HepG2 (cell line): Measurements from ENCODE around the gene TNNT3. TPM values are rescaled to one million over a fixed set of nuclear protein-coding genes. Genes with fewer than 3 reads are reported as not detected.

Source experiments
- ATAC-seq: fragments of 200-7000 bp; cut with Tn5 transposase; 3 replicates; pipeline ENCODE4 v1.9.1; 2020; ENCODE audit warnings: mild to moderate bottlenecking, moderate library complexity
- BruUV-seq: library from RNA; stranded (reverse); fragments of 400-500 nt; replicated peaks from 2 replicates; lab custom pipeline; 2021; lab: Mats Ljungman, UMichigan
- CTCF ChIA-PET: fragments of 300-600 bp; formaldehyde crosslinking; extraction: SDS; loops from one replicate; lab custom pipeline; 2021; ENCODE audit warnings: low total read pairs, inconsistent platforms, low intra/inter-chr PET ratio; lab: Yijun Ruan, JAX
- POLR2A ChIA-PET: fragments of 350-600 bp; sonication (Branson Sonifier 250); formaldehyde crosslinking; loops from one replicate; lab custom pipeline; 2020; ENCODE audit warnings: antibody characterized with exemption, inconsistent platforms; lab: Yijun Ruan, JAX
- DNase-seq: peaks from one replicate; pipeline ENCODE4 v3.0.0-alpha.2; 2015; ENCODE audit warnings: low spot score
- FAIRE-seq: peaks from 3 replicates; lab custom pipeline; 2011; peaks lifted over from hg19 to GRCh38; lab: Jason Lieb, UNC
- H2AFZ ChIP-seq: one replicate; pipeline ENCODE4 v1.6.1; 2011; ENCODE audit warnings: low read length, inconsistent platforms
- H3K27ac ChIP-seq: fragments of 300-600 bp; 3 replicates; pipeline ENCODE4 v1.8.0; 2011; ENCODE audit warnings: mixed run types, mild to moderate bottlenecking, mixed read lengths, low read length, inconsistent platforms; ENCODE audit not compliant: insufficient read depth; ENCODE audit errors: extremely low read length
- H3K27me3 ChIP-seq, 2 experiments: fragments of 200-600 bp in 1 of 2; 2 replicates in 1 of 2; 3 replicates in 1 of 2; pipeline versions ENCODE4 v1.6.0 to v1.8.0; 2011; ENCODE audit warnings: low read length in 2 of 2, mild to moderate bottlenecking in 2 of 2, moderate library complexity in 2 of 2, inconsistent platforms in 1 of 2; ENCODE audit not compliant: insufficient read depth in 2 of 2, control insufficient read depth in 1 of 2
- H3K36me3 ChIP-seq, 2 experiments: fragments of 200-600 bp in 1 of 2; replicated peaks in 1 of 2; 2 replicates in 1 of 2; 3 replicates in 1 of 2; pipeline versions ENCODE4 v1.5.1 to v1.8.0; 2011; ENCODE audit warnings: low read length in 2 of 2, inconsistent platforms in 1 of 2; ENCODE audit not compliant: insufficient read depth in 2 of 2, control insufficient read depth in 1 of 2
- H3K4me1 ChIP-seq: 2 replicates; pipeline ENCODE4 v1.5.1; 2012; ENCODE audit warnings: low read length, inconsistent platforms; ENCODE audit not compliant: insufficient read depth
- H3K4me2 ChIP-seq: 2 replicates; pipeline ENCODE4 v1.6.0; 2011; ENCODE audit warnings: low read depth, low read length, inconsistent platforms
- H3K4me3 ChIP-seq, 3 experiments: fragments of 200-600 bp in 1 of 3; sonication (generic), shearing (Covaris generic) in 1 of 3; replicated peaks in 1 of 3; 2 replicates each; pipeline ENCODE4 v1.5.1; 2011 to 2016; ENCODE audit warnings: low read length in 3 of 3, inconsistent platforms in 2 of 3, low read depth in 2 of 3, mild to moderate bottlenecking in 2 of 3, control low read depth in 1 of 3, mixed read lengths in 1 of 3; ENCODE audit not compliant: insufficient read depth in 1 of 3
- H3K79me2 ChIP-seq: one replicate; pipeline ENCODE4 v1.6.1; 2011; ENCODE audit warnings: low read length, inconsistent platforms; ENCODE audit not compliant: insufficient read depth
- H3K9ac ChIP-seq: 2 replicates; pipeline ENCODE4 v1.6.0; 2011; ENCODE audit warnings: mild to moderate bottlenecking, low read depth, low read length, inconsistent platforms; ENCODE audit not compliant: insufficient read depth
- H3K9me3 ChIP-seq: 2 replicates; pipeline ENCODE4 v1.5.1; 2012; ENCODE audit warnings: mild to moderate bottlenecking, low read length
- H4K20me1 ChIP-seq: 2 replicates; pipeline ENCODE4 v1.6.0; 2011; ENCODE audit warnings: inconsistent platforms, mild to moderate bottlenecking, low read length, moderate library complexity; ENCODE audit not compliant: insufficient read depth
- BHLHE40 ChIP-seq: IDR thresholded peaks from 2 replicates; pipeline ENCODE4 v1.6.1; 2011; ENCODE audit warnings: low read length, improper control_type of control experiment
- FOSL2 ChIP-seq: sonication (generic); formaldehyde crosslinking; IDR thresholded peaks from 2 replicates; pipeline ENCODE4 v1.4.0; 2020; ENCODE audit warnings: missing genetic modification reagents
- MAFG ChIP-seq: sonication (generic); formaldehyde crosslinking; IDR thresholded peaks from 2 replicates; pipeline ENCODE4 v1.5.1; 2020; ENCODE audit warnings: mild to moderate bottlenecking, missing genetic modification reagents
- MED13 ChIP-seq: sonication (generic); formaldehyde crosslinking; IDR thresholded peaks from 2 replicates; pipeline ENCODE4 v1.5.0; 2020; ENCODE audit warnings: missing genetic modification reagents
- SPEN ChIP-seq: sonication (generic); formaldehyde crosslinking; IDR thresholded peaks from 2 replicates; pipeline ENCODE4 v1.5.1; 2020; ENCODE audit warnings: low read depth, mild to moderate bottlenecking, missing genetic modification reagents
- TEAD3 ChIP-seq: optimal IDR thresholded peaks from 2 replicates; pipeline ENCODE3; 2016; ENCODE audit warnings: borderline replicate concordance
- TGIF2 ChIP-seq: IDR thresholded peaks from 2 replicates; pipeline ENCODE4 v1.6.1; 2016; ENCODE audit warnings: control low read depth, missing compliant biosample characterization
- ZFP36 ChIP-seq: fragments of 150-350 bp; IDR thresholded peaks from 2 replicates; pipeline ENCODE4 v1.6.1; 2018; ENCODE audit warnings: borderline replicate concordance, low read length, low read depth; ENCODE audit not compliant: partially characterized antibody
- ZFP91 ChIP-seq: sonication (generic); formaldehyde crosslinking; IDR thresholded peaks from 2 replicates; pipeline ENCODE4 v1.9.0; 2022; ENCODE audit warnings: missing genetic modification reagents, mild to moderate bottlenecking, borderline replicate concordance
- ZFX ChIP-seq: sonication (generic); formaldehyde crosslinking; IDR thresholded peaks from 2 replicates; pipeline ENCODE4 v1.4.0; 2020; ENCODE audit warnings: mild to moderate bottlenecking, low read depth, missing genetic modification reagents, moderate library complexity
- ZNF256 ChIP-seq: sonication (generic); formaldehyde crosslinking; conservative IDR thresholded peaks from 2 replicates; pipeline ENCODE4 v1.4.0; 2020; ENCODE audit warnings: missing genetic modification reagents
- ZNF577 ChIP-seq: sonication (generic); formaldehyde crosslinking; IDR thresholded peaks from 2 replicates; pipeline ENCODE4 v1.4.0; 2020; ENCODE audit warnings: mild to moderate bottlenecking, low read depth, missing genetic modification reagents, borderline replicate concordance
- ZNF589 ChIP-seq: sonication (generic); formaldehyde crosslinking; conservative IDR thresholded peaks from 2 replicates; pipeline ENCODE4 v1.8.0; 2022; ENCODE audit warnings: mild to moderate bottlenecking, moderate library complexity, missing genetic modification reagents
- ZNF672 ChIP-seq: sonication (generic); formaldehyde crosslinking; IDR thresholded peaks from 2 replicates; pipeline ENCODE4 v1.8.1; 2022; ENCODE audit warnings: missing genetic modification reagents
- WGBS: methylation state at CpG from one replicate; pipeline ENCODE4 v1.1.6; 2017; ENCODE audit warnings: low lambda C conversion rate; 5-methylcytosine and 5-hydroxymethylcytosine counted together
- in situ Hi-C: cut with HindIII; loops from 2 replicates; pipeline ENCODE4 v1.10.0; 2017; ENCODE audit warnings: low pct_unique_long_range_greater_than_20kb; ENCODE audit not compliant: extremely low pct_ligation_motif_present
- intact Hi-C: fragments of 100-400 bp; cut with micrococcal nuclease; formaldehyde crosslinking; loops from one replicate; pipeline ENCODE4 v1.10.0; 2022; ENCODE audit not compliant: unreplicated experiment
- polyA plus RNA-seq, 8 experiments: library from polyadenylated mRNA; depleted of rRNA in 3 of 8; stranded (reverse) in 7 of 8; unstranded in 1 of 8; fragments of >200 nt; fragmentation: Illumina TruSeq in 4 of 8; extraction: Trizol in 4 of 8; gene quantifications; 2 replicates each; pipeline versions ENCODE4 v1.2.1 to v1.2.3, GENCODE V29; 2011 to 2016; ENCODE audit warnings: low read depth in 4 of 8, missing spikeins in 1 of 8, mixed read lengths in 1 of 8; ENCODE audit not compliant: insufficient read depth in 1 of 8
- total RNA-seq, 5 experiments: library from RNA; depleted of rRNA; stranded (reverse); fragments of >200 nt; fragmentation: Illumina TruSeq; extraction: Trizol; gene quantifications; 2 replicates each; pipeline ENCODE4 v1.2.3, GENCODE V29; 2016; ENCODE audit warnings: low read depth in 1 of 5
- TF ChIP-seq, protein P1 (sequence below): sonication (generic); formaldehyde crosslinking; IDR thresholded peaks from 2 replicates; pipeline ENCODE4 v1.5.0; 2020; ENCODE audit warnings: mild to moderate bottlenecking, missing genetic modification reagents
- TF ChIP-seq, protein P2 (sequence below): IDR thresholded peaks from 2 replicates; pipeline ENCODE4 v1.6.1; 2012; ENCODE audit warnings: inconsistent platforms

The TNNT3 gene
- total and polyA plus RNA-seq, 2 of the 13 experiments (the other 11 are each of a cell fraction or from before 2014, with no cell fraction given), result not detected

DNA sequence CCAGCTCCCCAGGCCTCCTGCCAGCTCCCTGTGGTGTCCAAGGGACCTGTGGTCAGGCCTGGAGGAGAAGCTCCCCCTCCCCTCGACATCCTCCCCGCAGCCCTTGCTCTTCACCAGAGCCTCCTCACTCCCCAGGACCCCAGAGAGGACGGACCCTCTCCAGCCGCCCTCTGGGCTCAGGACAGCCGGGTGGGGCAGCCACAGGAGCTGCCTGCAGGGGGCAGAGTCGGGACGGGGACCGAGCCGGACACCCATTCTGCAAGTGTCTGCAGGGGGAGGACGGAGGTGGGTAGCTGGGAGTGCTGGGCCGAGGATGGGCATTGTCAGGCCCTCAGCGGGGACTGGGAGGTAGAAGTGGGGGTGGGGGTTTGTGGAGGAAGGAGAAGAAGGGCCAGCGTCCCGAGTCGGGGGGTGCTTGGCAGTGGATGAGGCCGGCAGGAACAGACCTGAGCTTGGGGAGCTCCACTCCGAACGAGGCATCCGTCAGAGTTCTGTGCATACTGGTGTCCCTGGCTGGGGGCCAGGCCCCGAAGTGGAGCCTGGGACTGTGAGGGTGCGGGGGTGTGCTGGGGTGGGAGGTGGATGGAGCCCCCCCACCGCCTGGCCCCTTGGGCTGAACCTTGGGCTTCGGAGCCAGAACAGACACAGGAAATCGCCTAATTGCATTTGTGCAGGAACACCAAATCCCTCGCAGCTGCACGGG, 43.0 kb upstream of the TNNT3 start (continued):
- TF ChIP-seq TGIF2 (CRISPR knock-in tag) (no peak), MAFG (CRISPR knock-in tag) (no peak), ZFP36 (no peak), SPEN (CRISPR knock-in tag) (0 out of 2 replicates have a peak, but pooled peaks have one; percentile 19), ZNF256 (CRISPR knock-in tag) (peak; percentile 88), TEAD3 (CRISPR knock-in tag) (peak; percentile 23)
- TF ChIP-seq, protein P1, sequence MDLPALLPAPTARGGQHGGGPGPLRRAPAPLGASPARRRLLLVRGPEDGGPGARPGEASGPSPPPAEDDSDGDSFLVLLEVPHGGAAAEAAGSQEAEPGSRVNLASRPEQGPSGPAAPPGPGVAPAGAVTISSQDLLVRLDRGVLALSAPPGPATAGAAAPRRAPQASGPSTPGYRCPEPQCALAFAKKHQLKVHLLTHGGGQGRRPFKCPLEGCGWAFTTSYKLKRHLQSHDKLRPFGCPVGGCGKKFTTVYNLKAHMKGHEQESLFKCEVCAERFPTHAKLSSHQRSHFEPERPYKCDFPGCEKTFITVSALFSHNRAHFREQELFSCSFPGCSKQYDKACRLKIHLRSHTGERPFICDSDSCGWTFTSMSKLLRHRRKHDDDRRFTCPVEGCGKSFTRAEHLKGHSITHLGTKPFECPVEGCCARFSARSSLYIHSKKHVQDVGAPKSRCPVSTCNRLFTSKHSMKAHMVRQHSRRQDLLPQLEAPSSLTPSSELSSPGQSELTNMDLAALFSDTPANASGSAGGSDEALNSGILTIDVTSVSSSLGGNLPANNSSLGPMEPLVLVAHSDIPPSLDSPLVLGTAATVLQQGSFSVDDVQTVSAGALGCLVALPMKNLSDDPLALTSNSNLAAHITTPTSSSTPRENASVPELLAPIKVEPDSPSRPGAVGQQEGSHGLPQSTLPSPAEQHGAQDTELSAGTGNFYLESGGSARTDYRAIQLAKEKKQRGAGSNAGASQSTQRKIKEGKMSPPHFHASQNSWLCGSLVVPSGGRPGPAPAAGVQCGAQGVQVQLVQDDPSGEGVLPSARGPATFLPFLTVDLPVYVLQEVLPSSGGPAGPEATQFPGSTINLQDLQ (CRISPR knock-in tag), result no peak
- TF ChIP-seq, all 625 proteins: peak for 15

DNA sequence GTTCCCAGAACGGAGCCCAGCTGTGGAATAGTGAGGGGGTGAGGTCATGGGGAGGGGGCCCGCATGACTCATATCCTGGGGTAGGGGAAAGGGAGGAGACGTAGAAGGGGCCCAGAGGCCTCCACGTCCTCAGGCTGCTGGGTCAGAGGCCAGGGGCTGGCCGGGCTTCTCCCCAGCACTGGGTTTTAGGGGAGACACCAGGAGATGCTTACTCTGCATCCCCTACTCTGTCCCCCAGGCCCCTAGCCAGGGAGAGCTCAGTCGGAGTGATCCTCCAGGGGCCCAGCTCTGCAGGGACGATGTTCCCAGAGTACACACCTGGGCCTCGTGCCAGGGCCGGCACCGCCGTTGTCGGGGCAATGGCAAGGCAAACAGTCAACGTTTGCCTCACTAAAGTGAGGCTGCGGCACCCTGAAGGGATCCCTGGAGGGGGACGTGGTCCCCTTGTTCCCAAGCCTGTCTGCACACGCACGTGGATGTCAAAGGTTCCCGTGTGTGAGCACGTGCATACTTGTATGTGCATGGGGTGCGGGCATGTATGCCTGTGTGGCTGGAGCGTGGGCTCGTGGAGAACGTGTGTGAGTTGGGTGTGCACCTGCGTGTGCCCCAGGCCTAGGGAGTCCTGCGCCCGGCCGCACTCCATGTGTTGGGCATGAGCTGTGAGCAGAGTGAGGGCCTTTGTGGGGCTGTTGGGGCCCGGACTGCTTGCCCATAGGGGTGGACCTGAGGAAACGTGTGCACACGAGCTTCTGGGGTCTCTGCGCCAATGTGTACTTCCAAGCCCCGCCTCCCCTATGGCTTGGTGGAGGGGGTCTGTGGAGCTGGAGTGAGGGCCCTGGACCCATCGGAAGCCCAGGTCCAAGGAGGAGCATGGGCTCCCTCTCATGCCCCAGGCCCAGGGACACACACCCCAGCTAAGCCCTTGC, 42.0 kb upstream of the TNNT3 start:
- WGBS, result 42% methylated on average over 13 of the region's 33 CpGs
- FAIRE-seq, result no peak
- intact Hi-C loops, result loop anchor here (2.0 kb wide), 1 partner anchor 41 kb away; no protein-coding TSS in a partner anchor
- Histone ChIP-seq H3K4me1 (peaks cover 32% of the 10 kb centered on the region), H3K4me3 (no peak overlapping the region), H3K9me3 (no peaks in the 10 kb centered on the region), H4K20me1 (no peaks in the 10 kb centered on the region), H3K36me3 (no peaks in the 10 kb centered on the region), H3K4me2 (no peak overlapping the region), H3K27ac (no peak overlapping the region), H3K79me2 (no peaks in the 10 kb centered on the region), H3K9ac (no peak overlapping the region), H3K27me3 (peaks cover 11 to 52% of the 10 kb centered on the region in 2 experiments; a peak in 4 of 5 replicates), H2AFZ (no peak overlapping the region)
- CTCF ChIA-PET, result interaction anchor here (1.3 to 2.9 kb wide), 2 partner anchors 184 to 274 kb away, joined by 5 to 36 read pairs; no protein-coding TSS in a partner anchor
- no peak for ATAC-seq
- in situ Hi-C loops, result no loop called here
- DNase-seq, result peak; percentile 13
- POLR2A ChIA-PET, result interaction anchor here (1.1 to 1.8 kb wide), 2 partner anchors 183 to 274 kb away, joined by 4 read pairs; no protein-coding TSS in a partner anchor
- BruUV-seq, result no TSS peak
- TF ChIP-seq ZFX (CRISPR knock-in tag), result 0 out of 2 replicates have a peak, but pooled peaks have one; percentile 8
- TF ChIP-seq ZFP91, result peak; percentile 22; the same call in 1 of the 2 replicates
- no peak for TF ChIP-seq MED13 (CRISPR knock-in tag)
- TF ChIP-seq ZNF577 (CRISPR knock-in tag), result no peak
- no peak for TF ChIP-seq ZNF672 (CRISPR knock-in tag)
- 0 out of 2 replicates have a peak, but pooled peaks have one; percentile 49 for TF ChIP-seq BHLHE40
- TF ChIP-seq ZNF589, result 0 out of 2 replicates have a peak, but pooled peaks have one; percentile 21
- peak; percentile 45; the same call in 1 of the 2 replicates for TF ChIP-seq FOSL2 (CRISPR knock-in tag)
- TF ChIP-seq, protein P2, sequence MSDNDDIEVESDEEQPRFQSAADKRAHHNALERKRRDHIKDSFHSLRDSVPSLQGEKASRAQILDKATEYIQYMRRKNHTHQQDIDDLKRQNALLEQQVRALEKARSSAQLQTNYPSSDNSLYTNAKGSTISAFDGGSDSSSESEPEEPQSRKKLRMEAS, result 0 out of 2 replicates have a peak, but pooled peaks have one; percentile 58
